ENCODE data around the gene VN1R4.
"Not testable (repeated sequence)": the region's sequence is repeated elsewhere in the genome, so short reads cannot be mapped to it uniquely, and the experiment has no call there.

The VN1R4 gene

GRCh38 chr19:53267623-53268022, at the start of gene VN1R4:
Gene VN1R4 (minus strand): TSS chr19:53267723. CDS start chr19:53267665, 58 bp downstream.
- not testable (repeated sequence) for DNase-seq

- DNase-seq: no peak
Observed at GRCh38 chr19:53311897-53312296, 44.4 kb upstream of the VN1R4 start.

- DNase-seq: no peak
Observed at GRCh38 chr19:53311044-53311443, 43.5 kb upstream of the VN1R4 start.

- peak in 1 of 2 experiments; percentile 4 for DNase-seq
Observed at GRCh38 chr19:53308339-53308811, 40.9 kb upstream of the VN1R4 start.

GRCh38 chr19:53301341-53301740, 33.8 kb upstream of the VN1R4 start:
- not testable (repeated sequence) for DNase-seq

- DNase-seq: no peak
Observed at GRCh38 chr19:53294786-53295441, 27.4 kb upstream of the VN1R4 start.

- no peak for DNase-seq
Observed at GRCh38 chr19:53290758-53291549, 23.4 kb upstream of the VN1R4 start.

GRCh38 chr19:53285087-53285486, 17.6 kb upstream of the VN1R4 start:
- DNase-seq: no peak

- not testable (repeated sequence) for DNase-seq
Observed at GRCh38 chr19:53281947-53282346, 14.4 kb upstream of the VN1R4 start.

- DNase-seq: no peak
Observed at GRCh38 chr19:53275480-53275879, 8.0 kb upstream of the VN1R4 start.

- DNase-seq: no peak
Observed at GRCh38 chr19:53272044-53272443, 4.5 kb upstream of the VN1R4 start.

GRCh38 chr19:53269861-53270260, 2.3 kb upstream of the VN1R4 start:
- not testable (repeated sequence) for DNase-seq

- not testable (repeated sequence) for DNase-seq
Observed at GRCh38 chr19:53257715-53258342, 9.7 kb downstream of the VN1R4 start, which contains the start of gene VN1R2. Gene VN1R2 (plus strand): TSS chr19:53258292. CDS start chr19:53258376, 84 bp downstream.

GRCh38 chr19:53254411-53255341, 12.8 kb downstream of the VN1R4 start, which contains the start of gene ZNF677:
Gene ZNF677 (minus strand): TSS chr19:53254873. CDS start chr19:53251550, 3,323 bp downstream.
- peak; percentile 40 to 63 for DNase-seq

GRCh38 chr19:53246498-53246897, 21.0 kb downstream of the VN1R4 start:
- no peak for DNase-seq

GRCh38 chr19:53237114-53237777, 30.3 kb downstream of the VN1R4 start:
- no peak for DNase-seq

- no peak for DNase-seq
Observed at GRCh38 chr19:53224606-53225005, 42.9 kb downstream of the VN1R4 start.

- DNase-seq: not testable (repeated sequence)
Observed at GRCh38 chr19:53222716-53223115, 44.8 kb downstream of the VN1R4 start.

Measured in NCI-H524 (cell line).